Smooth muscle cell of bladder (primary cell): ENCODE data around the gene BCO1. TPM values are rescaled to one million over a fixed set of nuclear protein-coding genes. Genes with fewer than 3 reads are reported as not detected.

Experiments
- total RNA-seq: library from RNA; depleted of rRNA; stranded (reverse); fragments of >200 nt; gene quantifications from 2 replicates; pipeline ENCODE4 v1.2.3, GENCODE V29; 2014

BCO1 gene, protein sequence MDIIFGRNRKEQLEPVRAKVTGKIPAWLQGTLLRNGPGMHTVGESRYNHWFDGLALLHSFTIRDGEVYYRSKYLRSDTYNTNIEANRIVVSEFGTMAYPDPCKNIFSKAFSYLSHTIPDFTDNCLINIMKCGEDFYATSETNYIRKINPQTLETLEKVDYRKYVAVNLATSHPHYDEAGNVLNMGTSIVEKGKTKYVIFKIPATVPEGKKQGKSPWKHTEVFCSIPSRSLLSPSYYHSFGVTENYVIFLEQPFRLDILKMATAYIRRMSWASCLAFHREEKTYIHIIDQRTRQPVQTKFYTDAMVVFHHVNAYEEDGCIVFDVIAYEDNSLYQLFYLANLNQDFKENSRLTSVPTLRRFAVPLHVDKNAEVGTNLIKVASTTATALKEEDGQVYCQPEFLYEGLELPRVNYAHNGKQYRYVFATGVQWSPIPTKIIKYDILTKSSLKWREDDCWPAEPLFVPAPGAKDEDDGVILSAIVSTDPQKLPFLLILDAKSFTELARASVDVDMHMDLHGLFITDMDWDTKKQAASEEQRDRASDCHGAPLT
- 0.28 TPM in 1 of 2 replicates, not detected in the other for total RNA-seq

DNA sequence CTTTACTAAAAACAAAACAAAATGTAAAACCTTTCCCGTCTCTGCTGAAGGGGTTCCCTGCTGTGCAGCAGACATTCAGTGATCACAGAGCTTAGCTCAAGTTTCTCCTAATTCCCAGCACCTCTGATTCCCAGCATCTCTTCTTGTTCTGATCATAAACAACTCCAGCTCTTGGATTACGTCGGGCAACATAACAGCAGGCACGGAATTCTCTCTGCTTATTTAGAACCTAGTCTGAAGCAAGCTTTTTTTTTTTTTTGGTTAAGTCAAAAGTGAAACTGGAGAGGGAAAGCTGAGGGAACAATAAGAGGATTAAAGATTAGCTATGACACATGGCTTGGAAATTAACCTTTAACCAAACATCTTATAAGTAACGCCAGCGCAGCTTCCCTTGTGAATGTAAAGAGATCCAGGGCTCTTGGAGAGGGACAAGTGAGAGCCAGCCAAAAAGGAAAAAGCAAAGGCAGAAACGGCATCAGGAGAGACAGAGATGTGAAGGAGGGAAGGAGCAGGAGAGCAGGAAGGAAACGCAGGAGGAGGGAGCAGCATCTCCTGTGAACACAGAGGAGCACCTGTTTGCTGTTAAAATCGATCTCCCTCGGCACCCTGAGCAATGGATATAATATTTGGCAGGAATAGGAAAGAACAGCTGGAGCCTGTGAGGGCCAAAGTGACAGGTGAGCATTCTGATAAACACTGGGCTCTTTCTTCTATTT lies at the start of gene BCO1:
Gene BCO1 (plus strand): TSS at position 394 of the 716 bp plus-strand sequence. CDS start 220 bp downstream, at position 614.

DNA sequence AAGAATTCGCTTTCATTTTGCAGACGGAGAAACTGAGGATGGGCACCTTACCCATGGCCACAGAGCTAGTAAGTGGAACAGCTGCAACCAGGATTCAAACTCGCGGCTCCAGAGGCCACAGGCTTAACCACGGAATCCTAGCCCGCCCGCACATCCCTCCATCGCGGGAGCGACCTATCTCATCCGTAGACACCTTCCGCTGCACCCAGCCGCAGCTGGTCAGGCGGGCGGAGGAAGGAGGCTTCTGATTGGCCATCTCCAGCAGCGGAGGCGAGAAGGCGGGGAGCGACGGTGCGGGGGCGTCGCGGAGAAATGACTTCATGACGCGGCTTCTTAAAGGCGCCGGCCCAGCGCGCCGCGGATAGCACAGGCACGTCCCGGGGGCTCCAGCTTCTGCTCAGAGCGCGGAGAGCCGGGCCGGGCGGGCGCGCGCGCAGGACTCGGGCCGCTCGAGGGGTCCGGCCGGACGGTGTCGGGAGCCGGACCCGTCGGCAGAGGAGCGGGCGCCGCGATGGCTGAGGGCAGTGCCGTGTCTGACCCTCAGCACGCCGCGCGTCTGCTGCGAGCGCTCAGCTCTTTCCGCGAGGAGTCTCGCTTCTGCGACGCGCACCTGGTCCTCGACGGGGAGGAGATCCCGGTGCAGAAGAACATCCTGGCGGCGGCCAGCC lies 76.2 kb downstream of the BCO1 start, which contains the start of gene GAN:
Gene GAN (plus strand): TSS at position 360 of the 668 bp plus-strand sequence. CDS start 152 bp downstream, at position 512.

Other genes with a start within 250 kb of the BCO1 start
- gene CMC2, start 231.8 kb upstream of the BCO1 start, total RNA-seq, result 26.7 and 35.9 TPM in 2 replicates
- gene CENPN, start 231.5 kb upstream of the BCO1 start, total RNA-seq, result 12.9 and 15.3 TPM in 2 replicates
- 37.8 and 44.3 TPM in 2 replicates for gene ATMIN, start 202.8 kb upstream of the BCO1 start, total RNA-seq
- gene C16orf46, start 161.5 kb upstream of the BCO1 start, total RNA-seq, result 0.14 and 0.37 TPM in 2 replicates
- 11.1 and 14.2 TPM in 2 replicates for gene GCSH, start 142.3 kb upstream of the BCO1 start, total RNA-seq
- 4.3 and 11.3 TPM in 2 replicates for gene GAN, start 76.3 kb downstream of the BCO1 start, total RNA-seq
- gene CMIP, start 206.1 kb downstream of the BCO1 start, total RNA-seq, result 9.8 and 22.3 TPM in 2 replicates